GM21367 (cell line): ENCODE measurements around the gene PPP2R2B.

ENCODE experiments used
- ATAC-seq: cut with Tn5 transposase; IDR thresholded peaks from one replicate; pipeline ENCODE4 v1.9.1; 2021; ENCODE audit not compliant: unreplicated experiment

The PPP2R2B gene

DNA sequence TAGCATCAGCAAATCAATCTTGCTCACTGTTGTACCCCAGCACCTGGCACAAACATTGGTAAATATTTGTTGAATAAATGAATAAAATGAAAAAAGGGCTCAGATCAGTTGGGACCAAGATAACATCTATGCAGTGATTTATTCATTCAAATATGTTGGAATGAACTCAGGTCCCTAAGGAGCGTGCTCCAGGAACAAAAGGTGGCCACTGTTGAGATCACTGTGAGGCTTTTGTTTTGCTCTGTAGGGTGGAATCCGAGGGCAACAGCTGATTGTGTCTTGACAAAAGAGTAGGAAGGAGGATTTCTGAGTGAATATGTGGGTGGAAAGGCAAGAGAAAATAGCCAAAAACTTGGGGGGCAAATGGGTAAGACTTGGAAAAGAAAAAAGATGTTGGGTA lies 89.7 kb downstream of the PPP2R2B start:
- ATAC-seq, result no peak

DNA sequence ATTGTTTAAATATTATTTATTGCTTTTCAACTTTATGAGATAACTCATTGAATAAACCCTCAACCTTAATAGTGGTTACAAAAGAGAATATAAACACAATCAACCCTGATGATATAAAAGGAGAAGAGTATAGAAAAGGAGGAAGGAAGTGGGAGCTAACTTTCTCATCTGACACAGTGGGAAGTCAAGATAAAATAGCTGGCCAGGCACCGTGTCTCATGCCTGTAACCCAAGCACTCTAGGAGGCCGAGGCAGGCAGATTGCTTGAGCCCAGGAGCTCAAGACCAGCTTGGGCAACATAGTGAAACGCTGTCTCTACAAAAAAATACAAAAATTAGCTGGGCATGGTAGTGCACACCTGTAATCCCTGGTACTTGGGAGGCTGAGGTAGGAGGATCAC lies 93.5 kb downstream of the PPP2R2B start:
- no peak for ATAC-seq

DNA sequence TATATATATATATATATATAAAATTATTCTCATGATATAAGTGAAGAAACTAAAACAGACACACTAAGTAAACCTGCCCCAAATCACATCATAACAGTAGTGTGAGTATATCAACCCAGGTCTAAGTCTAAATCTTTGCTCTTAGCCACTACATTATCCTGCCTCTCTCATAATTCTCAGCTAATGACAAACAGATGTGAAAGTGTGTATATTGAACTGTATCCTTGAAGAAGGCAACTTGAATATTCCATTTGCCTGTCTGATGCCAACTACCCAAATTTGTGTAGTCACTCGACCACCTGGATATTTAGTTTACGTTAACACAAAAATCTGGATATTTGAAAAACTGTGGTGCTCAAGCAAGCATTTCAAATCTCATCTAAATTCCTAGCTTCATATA lies 97.4 kb downstream of the PPP2R2B start:
- ATAC-seq, result no peak

DNA sequence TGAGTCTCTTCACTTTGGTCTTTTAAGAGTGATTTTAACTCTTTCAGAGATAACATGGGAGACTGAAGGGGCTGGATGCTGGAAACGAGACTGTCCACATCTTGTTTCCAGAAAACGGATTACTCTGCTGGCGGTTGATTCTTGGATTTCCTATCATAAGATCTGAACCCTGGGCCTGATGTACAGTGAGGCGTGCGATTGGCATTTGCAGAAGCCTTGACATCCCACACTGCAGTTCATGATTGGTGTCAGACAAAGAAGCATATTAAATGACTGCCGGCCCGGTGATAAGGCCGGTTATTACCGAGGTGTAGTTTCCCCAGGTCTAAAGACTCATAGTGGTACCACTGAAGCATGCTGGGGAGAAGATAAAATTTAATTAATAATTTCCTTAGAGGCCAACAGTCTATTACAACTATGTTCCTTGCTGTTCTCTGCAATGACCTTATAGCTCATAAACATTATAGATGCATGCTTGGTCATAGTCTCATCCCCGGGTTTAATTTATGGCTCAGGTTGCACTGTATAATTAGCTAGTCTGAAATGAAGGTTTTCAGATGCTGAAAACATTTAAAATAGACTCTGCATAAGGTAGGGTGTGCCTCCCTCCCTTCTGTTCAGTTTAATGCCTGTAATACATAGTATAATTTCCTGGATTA lies 99.2 kb downstream of the PPP2R2B start:
- no peak for ATAC-seq

DNA sequence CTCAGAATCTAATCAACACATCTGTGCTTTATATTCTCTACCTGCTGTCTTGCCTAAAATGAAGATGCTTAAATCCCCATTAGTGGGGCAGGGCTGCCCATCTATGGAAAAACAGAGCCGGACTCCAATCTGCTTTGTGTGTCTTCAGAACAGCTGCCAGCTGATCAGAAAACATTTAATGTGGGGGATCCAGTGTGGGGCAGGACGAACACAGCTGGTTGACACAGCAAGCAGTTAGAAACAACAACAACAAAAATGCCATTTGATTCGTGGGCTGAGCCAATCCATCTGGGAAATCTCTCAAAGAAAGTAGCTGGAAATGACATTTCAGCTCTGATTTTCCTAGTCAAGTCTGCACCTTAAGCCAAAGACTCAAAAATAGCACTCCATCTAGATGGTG lies 99.8 kb downstream of the PPP2R2B start:
- no peak for ATAC-seq

DNA sequence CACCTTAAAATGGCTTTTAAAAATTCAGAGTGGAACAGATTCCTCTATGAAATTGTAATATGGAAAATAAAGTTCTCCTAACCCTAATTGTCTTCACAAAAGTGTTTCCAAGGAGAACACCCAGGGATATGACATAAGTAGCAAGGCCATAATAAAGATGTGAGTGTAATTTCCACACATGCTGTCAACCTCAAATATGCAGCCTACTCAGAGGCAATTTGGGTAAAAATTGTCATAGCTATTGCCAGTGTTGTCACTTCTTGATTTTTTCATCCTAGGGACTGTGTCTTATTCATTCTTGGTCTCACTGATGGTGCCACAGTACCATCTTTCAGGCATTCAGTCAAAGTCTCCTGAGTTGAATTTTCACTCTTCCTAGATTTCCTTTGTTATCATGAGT lies 100.3 kb downstream of the PPP2R2B start:
- no peak for ATAC-seq

DNA sequence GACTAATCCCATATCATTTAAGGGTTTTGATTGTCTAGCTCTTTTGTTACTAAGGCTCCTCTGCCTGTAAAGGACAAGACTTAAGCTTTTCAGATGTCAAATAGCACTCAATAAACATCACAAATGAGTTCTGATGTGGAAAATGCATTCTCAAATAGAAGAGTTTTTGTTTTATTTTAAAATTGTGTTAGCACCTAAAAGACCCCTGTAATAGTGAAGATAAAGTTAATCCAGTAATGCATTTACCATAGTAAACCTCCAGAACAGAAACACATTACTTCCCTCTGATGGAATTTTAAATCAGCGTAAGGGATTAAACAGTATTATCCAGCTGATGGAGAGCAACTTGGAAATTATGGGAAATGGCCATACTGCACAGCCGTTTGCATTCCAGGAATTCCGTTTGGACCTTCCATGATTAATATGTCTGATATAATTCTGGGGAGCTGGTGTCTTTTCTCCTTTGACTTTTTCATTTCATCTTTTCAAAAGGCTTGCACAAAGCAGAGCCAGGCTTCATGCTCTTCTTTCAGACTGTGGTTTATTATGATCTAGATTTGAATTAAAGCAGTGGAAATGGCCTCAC lies 105.6 kb downstream of the PPP2R2B start:
- ATAC-seq, result no peak

DNA sequence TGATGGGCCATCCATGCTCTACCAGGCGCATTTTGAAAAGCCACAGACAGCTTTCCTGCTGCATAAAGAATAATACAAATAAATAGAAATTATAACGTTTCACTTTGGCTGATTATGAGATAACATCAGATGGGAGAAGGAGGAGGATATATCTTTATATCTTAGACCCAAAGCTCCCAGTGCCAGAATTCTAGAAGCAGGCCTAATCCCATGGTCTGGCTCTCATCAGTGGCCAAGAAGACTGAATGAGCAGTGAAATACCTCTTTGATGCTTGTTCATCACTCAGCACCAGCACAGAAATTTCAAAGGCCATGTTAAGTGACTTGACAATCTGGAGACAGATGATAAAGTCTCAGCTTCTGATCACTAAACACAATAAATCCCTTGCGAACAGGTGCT lies 107.6 kb downstream of the PPP2R2B start:
- ATAC-seq, result no peak

DNA sequence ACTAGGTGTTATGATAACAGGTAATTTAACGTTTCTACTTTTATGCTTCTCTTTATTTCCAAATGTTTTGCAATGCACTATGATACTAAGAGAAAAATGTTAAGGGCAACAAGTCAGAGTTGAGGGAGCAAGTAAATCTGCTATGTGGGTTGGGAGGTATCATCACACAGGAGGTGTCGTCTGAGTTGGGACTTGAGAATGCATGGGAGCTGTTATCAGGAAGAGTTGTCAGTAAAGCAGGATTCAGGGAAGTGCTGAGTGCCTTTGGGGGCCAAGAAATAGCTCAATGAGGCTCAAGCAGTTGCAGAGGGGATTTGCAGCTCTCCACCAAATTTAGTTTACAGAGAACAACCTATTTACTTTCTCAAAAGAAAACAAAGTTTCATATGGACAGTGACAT lies 108.0 kb downstream of the PPP2R2B start:
- no peak for ATAC-seq

DNA sequence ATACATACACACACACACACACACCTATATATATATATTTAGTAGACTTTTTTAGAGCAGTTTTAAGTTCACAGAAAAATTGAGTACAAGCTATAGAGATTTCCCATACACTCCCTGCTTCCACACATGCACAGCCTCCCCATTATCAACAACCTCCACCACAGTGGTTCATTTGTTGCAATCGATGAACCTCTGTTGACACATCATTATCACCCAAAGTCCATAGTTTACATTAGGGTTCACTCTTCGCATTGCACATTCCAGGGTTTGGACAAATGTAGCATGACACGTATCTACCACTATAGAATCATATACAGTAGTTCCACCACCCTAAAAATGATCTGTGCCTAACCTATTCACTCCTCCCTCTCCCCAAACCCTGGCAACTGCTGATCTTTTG lies 111.0 kb downstream of the PPP2R2B start:
- ATAC-seq, result no peak

DNA sequence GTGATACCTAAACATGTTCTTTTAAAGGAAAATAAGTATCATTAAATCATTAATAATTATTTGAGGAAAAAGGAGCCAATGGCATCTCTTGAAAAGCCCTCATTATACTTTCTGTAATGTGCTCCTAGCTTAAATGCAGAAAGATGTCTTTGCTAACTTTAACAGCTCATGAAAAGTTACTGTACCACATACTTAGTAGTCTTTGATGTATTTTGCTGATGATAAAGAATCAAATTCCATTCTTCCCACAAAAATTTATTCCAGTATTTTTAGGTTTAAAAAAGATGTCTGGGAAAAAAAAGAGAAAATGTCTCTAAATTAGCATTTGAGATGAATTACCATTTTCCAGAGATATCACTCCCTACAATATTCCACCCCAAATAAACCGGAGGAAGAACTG lies 112.5 kb downstream of the PPP2R2B start:
- no peak for ATAC-seq

DNA sequence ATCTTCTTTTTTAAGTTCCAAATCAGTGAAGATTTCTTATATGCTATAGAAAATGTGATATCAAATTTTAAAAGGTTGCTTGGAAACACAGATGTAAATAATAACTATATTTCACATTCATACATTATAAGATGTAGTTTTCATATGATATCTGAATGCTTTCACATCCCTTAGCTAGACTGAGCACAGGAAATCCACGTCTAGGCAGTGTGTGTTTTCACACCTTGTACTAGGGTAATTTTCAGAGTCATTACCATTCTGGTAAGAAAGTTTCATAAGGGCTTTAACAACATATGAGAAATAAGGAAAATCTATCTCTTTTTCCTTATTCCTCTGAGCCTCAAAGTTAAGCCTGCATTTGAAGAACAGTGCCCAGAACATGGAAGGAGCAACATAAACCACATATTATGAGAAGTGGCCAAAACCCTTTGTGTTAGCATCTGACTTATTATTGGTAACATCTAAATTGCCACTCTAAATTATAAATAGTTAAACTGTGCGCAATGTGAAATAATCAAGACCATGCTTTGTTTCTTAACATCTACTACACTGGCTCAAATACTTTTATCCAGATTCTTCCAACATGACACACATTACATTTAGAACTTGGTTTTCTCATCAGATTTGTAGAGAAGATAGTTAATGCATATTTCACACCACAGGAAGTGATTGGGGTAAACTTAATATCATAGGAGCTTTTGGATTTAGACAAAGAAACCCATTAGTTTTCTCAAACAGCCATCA lies 113.3 kb downstream of the PPP2R2B start:
- no peak for ATAC-seq

DNA sequence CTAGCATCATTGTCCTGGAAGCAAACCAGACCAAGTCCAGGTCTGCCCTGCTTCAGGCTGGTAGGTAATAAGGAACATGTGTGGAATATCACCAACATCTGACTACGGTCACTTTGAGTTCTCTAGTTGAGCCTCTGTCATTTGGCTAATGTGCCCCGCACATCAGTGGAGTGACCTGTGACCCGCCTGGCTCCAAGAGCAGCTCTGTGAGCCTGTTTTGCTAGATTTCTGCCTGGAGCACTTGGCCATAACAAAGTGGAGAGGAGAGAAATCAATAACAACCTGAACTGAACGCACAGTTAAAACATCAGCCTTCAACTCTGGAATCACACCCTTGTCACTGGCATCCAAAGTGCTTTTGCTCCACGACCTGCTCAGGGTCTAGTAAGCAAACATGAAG lies 115.7 kb downstream of the PPP2R2B start:
- no peak for ATAC-seq

DNA sequence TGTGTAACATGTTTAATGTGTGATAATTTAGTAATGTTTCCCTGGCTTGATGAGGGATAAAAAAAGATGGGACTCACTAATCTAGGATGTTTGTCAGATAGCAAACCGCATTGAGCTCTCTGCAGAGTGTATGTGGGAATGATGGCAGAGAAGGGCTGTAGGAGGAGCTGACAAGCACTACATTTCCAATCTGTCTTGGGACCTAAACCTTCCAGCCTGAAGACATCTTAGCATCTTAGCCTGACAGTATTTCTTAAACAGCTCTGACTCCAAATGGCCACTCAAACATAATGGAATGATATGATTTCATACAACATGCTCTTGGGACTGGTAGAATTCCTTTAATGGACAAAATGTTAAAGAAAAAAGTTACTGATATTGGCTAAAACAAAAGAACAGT lies 116.7 kb downstream of the PPP2R2B start:
- ATAC-seq, result no peak

DNA sequence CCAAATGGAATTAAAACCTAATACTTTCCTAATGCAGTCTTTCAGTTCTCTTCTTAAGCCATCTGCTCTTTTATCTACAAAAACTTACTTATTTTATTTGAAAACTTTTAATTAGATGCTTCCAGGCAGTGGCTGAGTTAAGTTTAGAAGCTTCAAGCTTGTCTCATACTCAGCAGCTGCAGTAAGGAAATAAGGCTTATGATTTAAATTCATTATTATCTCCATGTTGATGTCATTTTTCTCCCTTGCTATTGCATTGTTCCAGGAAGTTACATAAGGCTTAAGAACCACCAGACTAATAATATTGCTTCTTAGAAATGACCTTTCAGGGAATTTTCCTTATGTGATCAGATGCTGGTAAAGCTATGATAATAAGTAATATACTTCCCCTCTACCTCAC lies 119.6 kb downstream of the PPP2R2B start:
- ATAC-seq, result no peak

DNA sequence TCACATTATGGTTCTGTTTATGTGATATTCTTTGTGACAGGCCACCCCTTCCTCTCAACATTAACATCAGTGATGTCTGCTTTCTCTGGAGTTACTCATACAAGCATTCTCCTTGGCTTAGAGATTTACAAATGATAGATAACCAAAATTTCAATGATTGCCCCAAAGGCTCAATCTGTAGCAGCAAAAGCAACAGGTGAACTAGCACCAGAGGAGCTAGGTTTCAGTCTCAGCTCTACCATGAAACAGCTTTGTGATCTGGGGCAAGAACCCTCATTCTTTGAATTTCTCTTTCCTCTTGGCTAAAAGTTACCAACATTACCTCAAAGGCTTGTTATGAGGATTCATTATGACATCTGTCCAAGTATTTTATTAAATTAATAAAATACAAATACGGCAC lies 120.5 kb downstream of the PPP2R2B start:
- no peak for ATAC-seq

DNA sequence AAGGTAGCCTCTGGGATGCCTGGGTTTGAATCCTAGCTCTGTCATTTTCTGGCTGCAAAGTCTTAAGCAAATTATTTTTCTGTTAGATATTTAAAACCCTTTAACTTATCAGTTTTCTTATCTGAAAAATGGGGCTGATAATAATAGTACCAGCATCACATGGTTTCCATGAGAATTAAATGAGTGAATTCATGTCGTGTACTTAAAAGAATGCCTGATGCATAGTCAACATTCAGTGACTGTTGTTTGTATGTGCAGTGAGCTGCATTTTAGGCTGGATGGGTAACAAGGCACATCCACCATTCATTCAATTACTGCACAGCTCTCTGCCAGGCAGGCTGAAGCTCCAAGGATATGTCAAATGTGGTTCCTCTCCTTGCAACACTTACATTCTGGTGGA lies 122.0 kb downstream of the PPP2R2B start:
- ATAC-seq, result no peak

DNA sequence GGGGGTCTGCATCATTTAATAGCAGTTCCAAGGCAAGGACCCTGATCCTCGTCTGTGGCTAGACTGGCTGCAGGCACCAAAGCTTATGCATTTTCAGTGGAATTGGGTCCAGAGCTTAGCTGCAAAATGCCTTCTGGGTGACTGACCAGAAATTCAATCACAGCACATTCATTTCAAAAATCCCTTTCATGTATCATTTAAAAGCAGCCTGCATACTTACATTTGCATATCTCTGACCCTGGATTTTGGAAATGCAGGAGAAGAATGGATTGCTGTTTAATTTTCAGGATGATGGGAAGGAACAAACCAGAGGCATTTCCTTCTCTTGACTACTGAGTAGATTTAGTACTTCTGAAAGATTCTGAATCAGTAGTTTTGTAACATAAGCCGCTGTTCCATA lies 122.8 kb downstream of the PPP2R2B start:
- no peak for ATAC-seq

DNA sequence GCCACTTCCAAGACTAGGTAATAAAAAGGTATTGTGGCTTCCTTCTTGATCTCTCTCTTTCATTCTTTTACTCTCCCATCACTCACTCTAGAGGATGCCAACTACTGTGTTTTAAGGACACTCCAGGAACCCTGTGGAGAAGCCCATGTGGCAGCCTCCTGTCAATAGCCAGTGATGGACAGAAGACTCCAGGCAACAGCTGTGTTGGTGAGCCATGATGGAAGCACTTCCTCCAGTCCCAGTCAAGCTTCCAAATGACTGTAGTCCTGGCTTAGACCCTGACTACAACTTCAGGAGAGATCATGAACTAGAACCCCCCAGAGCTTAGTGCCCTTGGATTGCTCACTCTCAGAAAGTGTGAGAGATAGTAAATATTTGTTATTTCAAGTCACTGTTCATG lies 123.9 kb downstream of the PPP2R2B start:
- no peak for ATAC-seq

DNA sequence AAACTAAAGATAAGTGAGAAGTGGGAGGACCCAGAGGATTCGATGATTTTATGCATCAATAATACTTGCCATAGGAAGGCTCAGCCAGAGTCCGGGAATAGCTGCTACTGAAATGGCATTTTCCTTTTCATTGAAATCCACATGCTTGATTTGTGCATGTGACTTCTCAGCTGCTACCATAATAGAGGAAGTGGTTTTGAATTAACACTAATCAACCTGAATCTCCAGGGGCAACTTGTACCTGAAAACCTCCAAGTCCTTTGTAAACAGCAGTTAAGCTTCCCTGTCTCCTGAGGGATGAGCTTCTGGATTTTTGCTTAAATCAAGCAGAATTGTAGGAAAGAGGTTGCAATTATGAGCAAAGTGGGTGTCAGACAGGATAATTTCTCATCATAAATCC lies 124.9 kb downstream of the PPP2R2B start:
- ATAC-seq, result no peak

DNA sequence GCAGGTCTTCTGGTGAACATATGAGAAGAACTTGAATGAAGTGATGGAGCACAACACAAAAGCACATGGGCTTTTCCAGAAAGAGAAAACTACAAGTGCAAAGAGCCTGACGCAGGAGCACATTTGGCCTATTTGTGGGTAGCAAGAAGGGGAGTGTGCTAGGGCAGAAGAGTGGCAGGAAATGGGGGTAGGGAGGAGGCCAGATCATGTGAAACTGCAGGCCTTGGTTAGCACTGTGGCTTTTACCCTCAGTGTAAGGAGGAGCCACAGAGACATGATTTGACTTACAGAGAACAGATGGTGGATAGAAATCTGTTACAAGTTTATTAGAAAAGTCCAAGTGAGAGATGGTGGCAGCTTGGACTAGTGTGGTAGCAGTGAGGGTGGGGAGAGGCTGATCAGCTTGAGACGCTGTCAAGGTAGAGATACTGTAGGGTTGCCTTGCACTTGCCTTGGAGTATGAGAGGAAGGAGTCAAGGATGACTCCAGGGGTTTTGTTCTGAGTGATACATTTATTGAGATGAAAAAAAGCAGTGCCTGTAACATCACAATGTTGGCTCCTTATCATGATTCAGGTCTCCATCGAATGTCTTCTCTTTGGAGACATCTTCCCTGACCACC lies 126.7 kb downstream of the PPP2R2B start:
- peak; percentile 100 for ATAC-seq

DNA sequence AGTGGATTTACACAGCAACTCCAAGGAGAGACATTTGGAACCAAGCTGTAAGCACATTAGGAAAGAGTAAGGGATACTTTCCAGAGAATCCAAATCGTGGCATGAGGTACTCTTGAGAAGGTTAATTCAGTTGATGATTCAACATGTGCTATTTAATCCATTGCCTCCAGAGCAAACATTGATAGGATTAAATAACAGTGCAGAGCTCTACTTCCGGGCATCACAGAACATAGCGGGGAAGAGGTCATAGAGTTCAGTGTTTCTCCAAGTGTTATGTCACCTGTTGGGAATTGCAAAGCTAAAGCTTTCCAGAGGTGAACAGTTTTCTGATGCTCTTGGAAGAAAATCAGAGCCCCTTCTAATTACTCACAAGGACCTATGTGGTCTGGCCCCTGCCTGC lies 127.5 kb downstream of the PPP2R2B start:
- no peak for ATAC-seq
